AG04449 (cell line): Measurements from ENCODE around the gene NEK7.

Experiments used
- CTCF ChIA-PET: fragments of 350-600 bp; formaldehyde crosslinking; extraction: SDS; loops from one replicate; lab custom pipeline; 2021; ENCODE audit warnings: antibody characterized with exemption; lab: Yijun Ruan, JAX
- POLR2A ChIA-PET: fragments of 400-600, 350-600 bp; formaldehyde crosslinking; extraction: SDS; loops from one replicate; lab custom pipeline; 2020; ENCODE audit warnings: antibody characterized with exemption, inconsistent platforms; lab: Yijun Ruan, JAX
- DNase-seq: peaks from one replicate; pipeline ENCODE4 v3.0.0-alpha.2; 2010; ENCODE audit warnings: low read depth, low spot score
- H3K4me3 ChIP-seq: 2 replicates; pipeline ENCODE4 v1.5.1; 2011; ENCODE audit warnings: low read depth, mild to moderate bottlenecking, control low read depth, low read length
- CTCF ChIP-seq: IDR thresholded peaks from one replicate; pipeline ENCODE4 v1.5.1; 2011; ENCODE audit warnings: mild to moderate bottlenecking, moderate library complexity, low read length, control low read depth, inconsistent platforms; ENCODE audit not compliant: insufficient read depth; ENCODE audit errors: missing control alignments

Gene NEK7

GRCh38 chr1:198363625-198364151, 206.9 kb downstream of the NEK7 start:
- TF ChIP-seq CTCF: no peak
- H3K4me3 ChIP-seq: no peak overlapping the region
- ChIA-PET POLR2A (no interaction called here), CTCF (interaction anchor here (0.6 kb wide), 1 partner anchor 356 kb away, joined by 3 read pairs; no protein-coding TSS in a partner anchor)
- no peak for DNase-seq

GRCh38 chr1:198364471-198364870, 207.7 kb downstream of the NEK7 start:
- DNase-seq: no peak
- H3K4me3 ChIP-seq: no peak overlapping the region
- ChIA-PET POLR2A (no interaction called here), CTCF (no interaction called here)
- no peak for TF ChIP-seq CTCF

- DNase-seq: no peak
- POLR2A ChIA-PET: no interaction called here
- TF ChIP-seq CTCF: no peak
- CTCF ChIA-PET: interaction anchor here (0.7 to 1.4 kb wide), 3 partner anchors 9 to 16 kb away, joined by 3 read pairs; no protein-coding TSS in a partner anchor
- no peak overlapping the region for H3K4me3 ChIP-seq
These were observed 210.5 kb downstream of the NEK7 start for GRCh38 chr1:198367296-198367695.

GRCh38 chr1:198370996-198371395, 214.2 kb downstream of the NEK7 start:
- CTCF ChIA-PET: interaction anchor here (1.2 kb wide), 1 partner anchor 18 kb away, joined by 3 read pairs; no protein-coding TSS in a partner anchor
- no peak for TF ChIP-seq CTCF
- POLR2A ChIA-PET: no interaction called here
- DNase-seq: no peak
- H3K4me3 ChIP-seq: no peak overlapping the region
